Mesenteric fat pad (tissue), 1 donor: ENCODE data around the gene DPYSL5. TPM values are rescaled to one million over a fixed set of nuclear protein-coding genes. Genes with fewer than 3 reads are reported as not detected.
"Not testable (repeated sequence)": the region's sequence is repeated elsewhere in the genome, so short reads cannot be mapped to it uniquely, and the experiment has no call there.

Experiments
- DNase-seq: peaks from one replicate; pipeline ENCODE4 v3.0.0-alpha.2; 2020; ENCODE audit warnings: low spot score
- total RNA-seq: library from RNA; stranded (reverse); fragmentation: NEBNext Ultra II Directional; extraction: Animal tissue kit (Norgen Biotek cat#: 25700); gene quantifications from one replicate; pipeline ENCODE4 v1.2.1, GENCODE V29; 2021
- donor health status: DM: yes; HTN: yes; CAD: no.

DPYSL5 gene
- total RNA-seq, 1 donor from 2014 or later, result not detected

GRCh38 chr2:26900831-26901321, 52.9 kb downstream of the DPYSL5 start:
- no peak for DNase-seq

- no peak for DNase-seq
Measured at GRCh38 chr2:26901326-26902183, 53.6 kb downstream of the DPYSL5 start.

- DNase-seq, result no peak
Measured at GRCh38 chr2:26903676-26904075, 55.7 kb downstream of the DPYSL5 start.

- no peak for DNase-seq
Measured at GRCh38 chr2:26904839-26905238, 56.9 kb downstream of the DPYSL5 start.

- no peak for DNase-seq
Measured at GRCh38 chr2:26905341-26906198, 57.6 kb downstream of the DPYSL5 start.

- DNase-seq, result no peak
Measured at GRCh38 chr2:26907416-26907815, 59.5 kb downstream of the DPYSL5 start.

GRCh38 chr2:26910176-26910575, 62.2 kb downstream of the DPYSL5 start:
- no peak for DNase-seq

GRCh38 chr2:26911911-26912861, 64.3 kb downstream of the DPYSL5 start:
- DNase-seq, result no peak

GRCh38 chr2:26913606-26913998, 65.7 kb downstream of the DPYSL5 start:
- DNase-seq, result no peak

GRCh38 chr2:26913999-26914658, 66.2 kb downstream of the DPYSL5 start:
- no peak for DNase-seq

GRCh38 chr2:26914659-26915310, 66.9 kb downstream of the DPYSL5 start:
- no peak for DNase-seq

- no peak for DNase-seq
Measured at GRCh38 chr2:26915316-26915715, 67.4 kb downstream of the DPYSL5 start.

GRCh38 chr2:26916128-26916692, 68.3 kb downstream of the DPYSL5 start:
- DNase-seq, result no peak

- no peak for DNase-seq
Measured at GRCh38 chr2:26917135-26917836, 69.4 kb downstream of the DPYSL5 start.

- no peak for DNase-seq
Measured at GRCh38 chr2:26921323-26921722, 73.4 kb downstream of the DPYSL5 start.

GRCh38 chr2:26922405-26923188, 74.7 kb downstream of the DPYSL5 start:
- DNase-seq, result no peak

- not testable (repeated sequence) for DNase-seq
Measured at GRCh38 chr2:26923189-26923466, 75.2 kb downstream of the DPYSL5 start.

GRCh38 chr2:26924731-26925099, 76.8 kb downstream of the DPYSL5 start:
- no peak for DNase-seq
